Panc1 (cell line): Measurements from ENCODE around the gene PHIP.

Experiments used
- CTCF ChIP-seq: fragments of 450-650 bp; IDR thresholded peaks from 2 replicates; pipeline ENCODE4 v1.5.1; 2017; ENCODE audit warnings: mild to moderate bottlenecking
- POLR2AphosphoS5 ChIP-seq: IDR thresholded peaks from 2 replicates; pipeline ENCODE4 v1.6.1; 2012; ENCODE audit warnings: mild to moderate bottlenecking, low read depth, low read length, moderate library complexity
- SIN3A ChIP-seq: IDR thresholded peaks from 2 replicates; pipeline ENCODE4 v1.6.1; 2012; ENCODE audit warnings: low read depth, mild to moderate bottlenecking, low read length, moderate library complexity, borderline replicate concordance; ENCODE audit not compliant: insufficient read depth

- TF ChIP-seq CTCF, result no peak
- TF ChIP-seq SIN3A, result no peak
- TF ChIP-seq POLR2AphosphoS5, result no peak
Observed at GRCh38 chr6:79042799-79043126, 35.3 kb downstream of the PHIP start.
